ENCODE measurements around the gene TPSAB1.

The TPSAB1 gene

DNA sequence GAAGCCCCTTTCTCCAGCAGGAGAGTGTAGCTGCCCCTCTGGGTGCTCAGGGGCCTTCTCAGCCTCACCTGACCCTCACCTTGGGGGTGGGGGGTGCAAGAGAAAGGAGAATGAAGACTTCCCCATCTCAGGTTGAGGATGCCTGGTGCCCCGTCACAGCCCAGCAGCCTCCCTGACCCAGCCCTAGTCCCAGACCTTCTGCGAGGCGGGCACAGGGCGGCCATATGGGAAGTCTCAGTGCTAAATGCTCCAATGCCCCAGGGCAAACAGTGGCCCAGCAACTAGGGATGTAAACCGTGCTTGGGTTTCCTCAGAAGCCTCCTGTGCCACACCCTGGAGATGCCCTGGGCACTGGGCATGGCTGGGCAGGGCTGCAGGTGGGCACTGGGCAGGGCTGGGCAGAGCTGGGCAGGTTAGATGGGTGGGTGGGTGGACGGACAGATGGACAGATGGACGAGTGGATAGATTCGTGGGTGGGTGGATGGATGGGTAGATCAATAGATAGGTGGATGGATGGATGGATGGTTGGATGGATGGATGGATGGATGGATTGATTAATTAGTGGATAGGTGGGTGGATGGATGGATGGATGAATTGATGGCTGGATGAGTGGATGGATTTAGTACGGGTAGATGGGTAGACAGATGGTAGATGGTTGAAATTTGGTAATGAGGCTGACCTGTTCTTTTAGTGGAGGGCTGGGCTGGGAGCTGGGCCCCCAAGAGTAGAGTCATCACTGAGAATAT, 32.1 kb downstream of the TPSAB1 start:
- no peak for DNase-seq (ENCODE audit: insufficient read length, low spot score)
- no peak for FAIRE-seq
- TF ChIP-seq, protein P1, sequence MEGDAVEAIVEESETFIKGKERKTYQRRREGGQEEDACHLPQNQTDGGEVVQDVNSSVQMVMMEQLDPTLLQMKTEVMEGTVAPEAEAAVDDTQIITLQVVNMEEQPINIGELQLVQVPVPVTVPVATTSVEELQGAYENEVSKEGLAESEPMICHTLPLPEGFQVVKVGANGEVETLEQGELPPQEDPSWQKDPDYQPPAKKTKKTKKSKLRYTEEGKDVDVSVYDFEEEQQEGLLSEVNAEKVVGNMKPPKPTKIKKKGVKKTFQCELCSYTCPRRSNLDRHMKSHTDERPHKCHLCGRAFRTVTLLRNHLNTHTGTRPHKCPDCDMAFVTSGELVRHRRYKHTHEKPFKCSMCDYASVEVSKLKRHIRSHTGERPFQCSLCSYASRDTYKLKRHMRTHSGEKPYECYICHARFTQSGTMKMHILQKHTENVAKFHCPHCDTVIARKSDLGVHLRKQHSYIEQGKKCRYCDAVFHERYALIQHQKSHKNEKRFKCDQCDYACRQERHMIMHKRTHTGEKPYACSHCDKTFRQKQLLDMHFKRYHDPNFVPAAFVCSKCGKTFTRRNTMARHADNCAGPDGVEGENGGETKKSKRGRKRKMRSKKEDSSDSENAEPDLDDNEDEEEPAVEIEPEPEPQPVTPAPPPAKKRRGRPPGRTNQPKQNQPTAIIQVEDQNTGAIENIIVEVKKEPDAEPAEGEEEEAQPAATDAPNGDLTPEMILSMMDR (IDR thresholded peaks at IDR 0.05; ENCODE audit: insufficient read depth, missing control alignments), result no peak

DNA sequence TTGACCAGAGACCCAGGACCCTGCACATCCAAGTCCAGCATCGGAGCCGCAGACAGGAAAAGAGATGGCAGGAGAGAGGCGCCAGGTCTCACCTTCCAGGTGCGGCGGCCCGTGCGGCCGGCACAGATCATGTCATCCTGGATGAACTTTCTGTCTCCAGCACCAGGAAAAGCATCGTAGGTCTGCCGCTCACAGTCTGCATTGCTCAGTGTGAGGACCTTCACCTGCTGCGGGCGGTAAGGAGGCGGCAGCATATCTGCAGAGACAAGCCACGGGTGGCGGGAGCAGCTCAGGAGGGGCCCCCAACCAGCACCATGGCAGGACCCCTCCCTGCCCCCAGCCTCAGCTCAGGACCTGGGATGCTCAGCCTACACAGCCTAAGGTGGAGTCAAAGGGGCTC, 33.3 kb downstream of the TPSAB1 start:
- TF ChIP-seq, protein P1 (IDR thresholded peaks at IDR 0.05; ENCODE audit: insufficient read depth, missing control alignments), result no peak
- no peak for DNase-seq (ENCODE audit: insufficient read length, low spot score)
- no peak for FAIRE-seq

DNA sequence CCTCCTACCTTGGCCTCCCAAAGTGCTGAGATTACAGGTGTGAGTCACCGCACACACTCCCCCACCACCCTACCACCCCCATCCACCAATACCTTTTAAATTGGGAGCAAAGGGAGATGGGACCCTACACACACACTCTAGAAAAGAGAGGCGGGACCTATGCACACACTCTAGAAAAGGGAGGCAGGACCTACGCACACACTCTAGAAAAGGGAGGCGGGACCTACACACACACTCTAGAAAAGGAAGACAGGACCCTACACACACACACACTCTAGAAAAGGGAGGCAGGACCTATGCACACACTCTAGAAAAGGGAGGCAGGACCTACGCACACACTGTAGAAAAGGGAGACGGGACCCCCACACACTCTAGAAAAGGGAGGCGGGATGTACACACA, 34.3 kb downstream of the TPSAB1 start:
- FAIRE-seq, result no peak
- DNase-seq (ENCODE audit: insufficient read length, low spot score), result no peak
- TF ChIP-seq, protein P1 (IDR thresholded peaks at IDR 0.05; ENCODE audit: insufficient read depth, missing control alignments), result no peak

DNA sequence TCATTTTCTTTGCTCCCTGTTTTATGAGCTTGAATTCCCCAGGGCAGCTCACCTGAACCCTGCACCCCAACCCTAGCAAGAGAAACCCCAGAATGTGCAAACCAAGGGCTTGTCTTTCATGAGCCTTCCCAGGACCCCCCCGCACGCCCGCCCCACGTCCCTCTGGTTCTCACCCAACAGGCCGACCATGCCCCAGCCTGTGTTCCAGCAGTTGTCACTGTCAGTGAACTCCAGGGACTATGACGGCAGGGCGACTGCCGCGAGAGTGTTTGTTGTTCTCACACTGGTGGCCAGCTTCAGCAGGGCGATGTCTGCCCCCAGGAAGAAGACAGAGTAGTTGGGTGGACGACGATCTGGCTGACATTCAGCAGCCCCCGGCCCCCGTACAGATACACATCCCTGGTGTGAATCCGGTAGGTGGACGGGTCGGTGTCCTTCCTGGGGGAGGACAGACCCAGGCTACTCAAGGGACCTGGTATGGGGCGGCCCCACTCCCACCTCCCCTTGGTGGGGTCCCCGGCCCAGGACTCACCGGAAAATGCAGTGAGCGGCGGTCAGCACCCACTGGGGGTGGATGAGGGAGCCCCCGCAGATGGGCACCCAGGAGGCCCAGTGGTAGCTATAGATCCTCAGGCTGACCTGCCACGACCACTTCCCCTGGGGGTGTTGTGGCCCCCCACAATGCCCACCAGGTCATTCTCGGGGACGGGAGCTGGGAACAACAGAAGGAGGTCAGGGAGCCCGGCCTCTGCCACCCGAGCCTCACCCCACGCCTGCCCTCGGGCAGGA, 35.5 kb downstream of the TPSAB1 start:
- FAIRE-seq, result no peak
- TF ChIP-seq, protein P1 (IDR thresholded peaks at IDR 0.05; ENCODE audit: insufficient read depth, missing control alignments), result no peak
- no peak for DNase-seq (ENCODE audit: insufficient read length, low spot score)

DNA sequence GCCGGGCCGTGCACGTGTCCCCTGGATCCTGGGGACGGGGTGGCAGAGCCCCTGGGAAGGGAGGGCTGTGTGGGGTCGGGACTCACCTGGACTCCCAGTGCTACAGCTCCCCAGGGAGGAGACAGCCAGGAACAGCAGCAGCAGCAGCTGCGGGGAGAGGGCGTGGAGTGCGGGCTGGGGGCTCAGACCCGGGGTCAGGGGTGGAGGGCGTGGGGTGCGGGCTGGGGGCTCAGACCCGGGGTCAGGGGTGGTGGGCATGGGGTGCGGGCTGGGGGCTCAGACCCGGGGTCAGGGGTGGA, 36.0 kb downstream of the TPSAB1 start:
- FAIRE-seq (no peak), DNase-seq (ENCODE audit: insufficient read length, low spot score) (no peak)
- TF ChIP-seq, protein P1 (IDR thresholded peaks at IDR 0.05; ENCODE audit: insufficient read depth, missing control alignments), result no peak

DNA sequence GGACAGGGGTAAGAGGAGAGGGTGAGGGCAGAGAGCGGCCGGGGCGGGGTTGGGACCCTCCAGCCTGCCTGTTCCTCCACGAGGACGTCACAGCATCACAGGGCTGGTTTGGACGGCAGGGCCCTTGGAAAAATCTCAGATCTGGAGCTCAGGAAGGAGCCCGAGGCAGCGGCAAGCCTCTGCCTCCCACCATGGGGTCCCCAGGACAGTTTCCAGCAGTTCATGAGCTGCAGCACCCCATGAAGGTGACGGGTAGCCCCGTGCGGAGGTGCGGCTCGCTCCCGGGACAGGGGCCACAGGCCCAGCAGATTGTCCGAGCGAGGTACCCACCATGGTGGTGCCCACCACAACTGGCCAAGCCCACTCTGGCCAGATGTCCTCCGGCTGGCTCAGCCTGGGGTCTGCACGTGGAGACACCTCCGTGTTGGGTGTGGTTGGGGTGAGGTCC, 36.7 kb downstream of the TPSAB1 start:
- DNase-seq (ENCODE audit: insufficient read length, low spot score), result no peak
- FAIRE-seq, result no peak
- TF ChIP-seq, protein P1 (IDR thresholded peaks at IDR 0.05; ENCODE audit: insufficient read depth, missing control alignments), result no peak
